Neural cell (in vitro differentiated cells): ENCODE measurements around the gene RAB1B. TPM values are rescaled to one million over a fixed set of nuclear protein-coding genes. Genes with fewer than 3 reads are reported as not detected.
"Not testable (repeated sequence)": the region's sequence is repeated elsewhere in the genome, so short reads cannot be mapped to it uniquely, and the experiment has no call there.

Source experiments
- H2AFZ ChIP-seq: fragments of 200-600, 300-800 bp; sonication (generic), shearing (Covaris generic); 2 replicates; pipeline ENCODE4 v1.6.0; 2014; ENCODE audit warnings: low read depth, mild to moderate bottlenecking, antibody characterized with exemption, low read length, moderate library complexity
- H3F3A ChIP-seq: fragments of 200-600 bp; shearing (Covaris generic); 2 replicates; pipeline ENCODE4 v1.6.1; 2016; ENCODE audit warnings: mild to moderate bottlenecking, moderate library complexity, mixed read lengths, antibody characterized with exemption, low read length; ENCODE audit not compliant: insufficient read depth, poor library complexity, severe bottlenecking
- H3K27ac ChIP-seq: fragments of 200-600, 300-800 bp; sonication (generic), shearing (Covaris generic); 2 replicates; pipeline ENCODE4 v1.5.1; 2014; ENCODE audit warnings: mild to moderate bottlenecking, low read length, moderate library complexity
- H3K27me3 ChIP-seq: fragments of 300-800, 200-600 bp; sonication (generic), shearing (Covaris generic); 2 replicates; pipeline ENCODE4 v1.6.0; 2014; ENCODE audit warnings: mild to moderate bottlenecking, low read depth, low read length, moderate library complexity; ENCODE audit not compliant: insufficient read depth
- H3K36me3 ChIP-seq: fragments of 300-800, 200-600 bp; sonication (generic), shearing (Covaris generic); 2 replicates; pipeline ENCODE4 v1.5.1; 2014; ENCODE audit warnings: mild to moderate bottlenecking, antibody characterized with exemption, low read length, moderate library complexity; ENCODE audit not compliant: insufficient read depth
- H3K4me2 ChIP-seq: fragments of 300-800, 200-600 bp; sonication (generic), shearing (Covaris generic); 2 replicates; pipeline ENCODE4 v1.6.0; 2014; ENCODE audit warnings: mild to moderate bottlenecking, low read length
- H3K4me3 ChIP-seq: fragments of 300-800, 200-600 bp; sonication (generic), shearing (Covaris generic); 2 replicates; pipeline ENCODE4 v1.5.1; 2014; ENCODE audit warnings: mild to moderate bottlenecking, low read length, moderate library complexity
- H3K79me2 ChIP-seq: fragments of 200-600 bp; shearing (Covaris generic); replicated peaks from 2 replicates; pipeline ENCODE4 v1.6.0; 2014; ENCODE audit warnings: mild to moderate bottlenecking, low read length, moderate library complexity; ENCODE audit not compliant: insufficient read depth
- H3K9ac ChIP-seq: fragments of 300-800, 200-600 bp; sonication (generic), shearing (Covaris generic); 2 replicates; pipeline ENCODE4 v1.6.1; 2016; ENCODE audit warnings: mild to moderate bottlenecking, low read length, mixed read lengths
- H3K9me2 ChIP-seq: fragments of 200-600 bp; shearing (Covaris generic); 2 replicates; pipeline ENCODE4 v1.6.1; 2016; ENCODE audit warnings: mild to moderate bottlenecking, low read length, mixed read lengths; ENCODE audit not compliant: insufficient read depth
- H3K9me3 ChIP-seq: fragments of 200-600, 300-800 bp; sonication (generic), shearing (Covaris generic); 2 replicates; pipeline ENCODE4 v1.6.1; 2016; ENCODE audit warnings: mild to moderate bottlenecking, mixed run types, low read length, moderate library complexity, mixed read lengths
- H4K20me1 ChIP-seq: fragments of 200-600 bp; shearing (Covaris generic); 2 replicates; pipeline ENCODE4 v1.6.1; 2016; ENCODE audit warnings: mild to moderate bottlenecking, mixed run types; ENCODE audit not compliant: insufficient read depth
- EP300 ChIP-seq: fragments of 450-650 bp; conservative IDR thresholded peaks from 2 replicates; pipeline ENCODE4 v1.6.1; 2014; ENCODE audit warnings: antibody characterized with exemption, mild to moderate bottlenecking, moderate library complexity; ENCODE audit not compliant: poor library complexity, severe bottlenecking
- EZH2 ChIP-seq: fragments of 200-600, 300-800 bp; shearing (Covaris generic), sonication (generic); IDR thresholded peaks from 2 replicates; pipeline ENCODE4 v1.6.1; 2014; ENCODE audit warnings: antibody characterized with exemption, low read length, borderline replicate concordance, mild to moderate bottlenecking; ENCODE audit not compliant: insufficient read depth, poor library complexity, severe bottlenecking
- MXI1 ChIP-seq: fragments of 450-650 bp; conservative IDR thresholded peaks from 2 replicates; pipeline ENCODE4 v1.6.1; 2014; ENCODE audit warnings: antibody characterized with exemption, mild to moderate bottlenecking; ENCODE audit not compliant: poor library complexity, severe bottlenecking
- POLR2AphosphoS5 ChIP-seq: IDR thresholded peaks from 2 replicates; pipeline ENCODE4 v1.6.1; 2012
- RAD21 ChIP-seq: fragments of 450-650 bp; conservative IDR thresholded peaks from 2 replicates; pipeline ENCODE4 v1.6.1; 2014; ENCODE audit warnings: antibody characterized with exemption, mild to moderate bottlenecking, moderate library complexity
- SMC3 ChIP-seq: fragments of 450-650 bp; conservative IDR thresholded peaks from 2 replicates; pipeline ENCODE4 v1.6.1; 2014; ENCODE audit warnings: antibody characterized with exemption, mild to moderate bottlenecking, moderate library complexity; ENCODE audit not compliant: poor library complexity
- TAF1 ChIP-seq: IDR thresholded peaks from 2 replicates; pipeline ENCODE4 v1.6.1; 2012; ENCODE audit warnings: low read depth
- polyA plus RNA-seq: library from polyadenylated mRNA; depleted of rRNA; stranded (reverse); fragments of >200 nt; gene quantifications from 2 replicates; pipeline ENCODE4 v1.2.3, GENCODE V29; 2014
- TF ChIP-seq, protein P1 (sequence below): IDR thresholded peaks from 2 replicates; pipeline ENCODE4 v1.6.1; 2012; ENCODE audit warnings: borderline replicate concordance
- TF ChIP-seq, protein P2 (sequence below): fragments of 450-650 bp; IDR thresholded peaks from 2 replicates; pipeline ENCODE4 v1.5.1; 2014; ENCODE audit warnings: antibody characterized with exemption, mild to moderate bottlenecking, moderate library complexity; ENCODE audit not compliant: poor library complexity, severe bottlenecking

RAB1B gene
- polyA plus RNA-seq, 1 donor from 2014 or later, result 27.2 TPM

DNA sequence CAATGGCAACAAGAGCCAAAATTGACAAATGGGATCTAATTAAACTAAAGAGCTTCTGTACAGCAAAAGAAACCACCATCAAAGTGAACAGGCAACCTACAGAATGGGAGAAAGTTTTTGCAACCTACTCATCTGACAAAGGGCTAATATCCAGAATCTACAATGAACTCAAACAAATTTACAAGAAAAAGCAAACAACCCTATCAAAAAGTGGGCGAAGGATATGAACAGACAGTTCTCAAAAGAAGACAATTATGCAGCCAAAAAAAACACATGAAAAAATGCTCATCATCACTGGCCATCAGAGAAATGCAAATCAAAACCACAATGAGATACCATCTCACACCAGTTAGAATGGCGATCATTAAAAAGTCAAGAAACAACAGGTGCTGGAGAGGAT, 51.9 kb downstream of the RAB1B start:
- H3K9ac ChIP-seq, H3K4me2 ChIP-seq, H3K27me3 ChIP-seq, H3K27ac ChIP-seq, H3K36me3 ChIP-seq, H3K4me3 ChIP-seq, H3K9me3 ChIP-seq, H3F3A ChIP-seq, H3K9me2 ChIP-seq, H4K20me1 ChIP-seq, H3K79me2 ChIP-seq, H2AFZ ChIP-seq: not testable (repeated sequence)

DNA sequence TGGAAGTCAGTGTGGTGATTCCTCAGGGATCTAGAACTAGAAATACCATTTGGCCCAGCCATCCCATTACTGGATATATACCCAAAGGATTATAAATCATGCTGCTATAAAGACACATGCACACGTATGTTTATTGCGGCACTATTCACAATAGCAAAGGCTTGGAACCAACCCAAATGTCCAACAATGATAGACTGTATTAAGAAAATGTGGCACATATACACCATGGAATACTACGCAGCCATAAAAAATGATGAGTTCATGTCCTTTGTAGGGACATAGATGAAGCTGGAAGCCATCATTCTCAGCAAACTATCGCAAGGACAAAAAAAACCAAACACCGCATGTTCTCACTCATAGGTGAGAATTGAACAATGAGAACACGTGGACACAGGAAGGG, 52.3 kb downstream of the RAB1B start:
- H3F3A ChIP-seq, H3K36me3 ChIP-seq, H3K9me3 ChIP-seq, H3K4me2 ChIP-seq, H4K20me1 ChIP-seq, H2AFZ ChIP-seq, H3K9me2 ChIP-seq, H3K4me3 ChIP-seq, H3K9ac ChIP-seq, H3K27ac ChIP-seq, H3K27me3 ChIP-seq, H3K79me2 ChIP-seq: not testable (repeated sequence)

DNA sequence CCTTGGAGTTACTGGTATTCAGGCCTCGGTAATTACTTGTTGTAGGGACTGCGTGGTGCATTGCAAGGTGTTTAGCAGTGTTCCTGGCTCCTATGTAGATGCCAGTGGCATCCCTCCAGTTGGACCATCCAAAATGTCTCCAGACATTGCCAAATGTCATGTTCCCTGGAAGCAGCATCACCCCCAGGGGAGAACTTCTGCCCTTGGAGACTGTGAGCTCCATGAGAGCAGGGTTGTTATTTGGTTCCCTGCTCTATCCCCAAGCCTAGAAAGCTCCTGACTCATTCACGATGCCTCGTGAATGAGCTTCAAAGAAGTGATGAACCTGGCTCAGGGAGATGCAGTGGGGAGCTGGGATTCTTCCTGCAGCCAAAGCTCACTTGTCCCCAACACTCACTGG, 53.2 kb downstream of the RAB1B start:
- no peaks in the 10 kb centered on the region for H3K36me3 ChIP-seq
- no peaks in the 10 kb centered on the region for H3F3A ChIP-seq
- no peaks in the 10 kb centered on the region for H3K9me2 ChIP-seq
- no peak overlapping the region for H3K9ac ChIP-seq
- no peak overlapping the region for H3K4me3 ChIP-seq
- no peaks in the 10 kb centered on the region for H4K20me1 ChIP-seq
- no peak for TF ChIP-seq POLR2AphosphoS5
- no peaks in the 10 kb centered on the region for H3K9me3 ChIP-seq
- H3K79me2 ChIP-seq, result no peaks in the 10 kb centered on the region
- no peak overlapping the region for H3K4me2 ChIP-seq
- H3K27ac ChIP-seq, result no peak overlapping the region
- H3K27me3 ChIP-seq, result no peaks in the 10 kb centered on the region
- no peak overlapping the region for H2AFZ ChIP-seq

DNA sequence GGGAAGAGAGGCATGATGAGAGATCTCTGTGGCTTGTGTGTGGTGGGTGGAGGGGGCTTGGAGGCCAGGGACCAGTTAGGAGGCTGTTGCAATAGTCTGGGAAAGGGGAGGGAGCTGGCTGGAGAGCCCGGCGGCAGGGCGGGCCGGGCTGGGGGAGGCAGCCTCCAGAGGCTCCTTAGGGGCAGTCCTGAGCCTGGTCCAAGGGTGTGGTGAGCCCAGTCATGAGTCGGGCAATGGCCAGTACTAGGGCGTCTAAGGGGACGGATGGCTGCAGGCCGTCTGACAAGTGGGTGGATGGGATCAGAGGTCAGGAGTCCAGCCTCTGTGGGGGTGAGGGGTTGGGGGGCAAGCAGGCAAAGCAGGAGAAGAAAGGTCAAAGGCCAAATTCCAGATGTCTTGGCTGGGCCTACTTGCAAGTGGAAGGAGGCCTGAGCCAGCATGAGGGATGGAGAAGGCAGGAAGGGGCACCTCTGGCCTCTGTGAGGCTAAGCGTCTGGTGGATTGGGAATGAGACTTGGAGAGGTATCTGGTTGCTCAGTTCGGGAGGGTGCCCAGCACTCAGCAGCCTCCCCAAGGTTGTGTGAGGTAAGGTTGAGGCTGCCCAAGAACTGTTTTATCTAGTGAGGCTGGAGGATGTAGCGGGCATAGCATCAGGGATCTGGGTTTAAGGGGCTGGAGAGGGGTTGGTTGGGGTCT, 54.4 kb downstream of the RAB1B start:
- H2AFZ ChIP-seq, result no peak overlapping the region
- H4K20me1 ChIP-seq, result no peaks in the 10 kb centered on the region
- no peaks in the 10 kb centered on the region for H3K36me3 ChIP-seq
- no peak overlapping the region for H3K4me2 ChIP-seq
- H3K9me2 ChIP-seq, result no peaks in the 10 kb centered on the region
- no peaks in the 10 kb centered on the region for H3F3A ChIP-seq
- TF ChIP-seq, protein P1, sequence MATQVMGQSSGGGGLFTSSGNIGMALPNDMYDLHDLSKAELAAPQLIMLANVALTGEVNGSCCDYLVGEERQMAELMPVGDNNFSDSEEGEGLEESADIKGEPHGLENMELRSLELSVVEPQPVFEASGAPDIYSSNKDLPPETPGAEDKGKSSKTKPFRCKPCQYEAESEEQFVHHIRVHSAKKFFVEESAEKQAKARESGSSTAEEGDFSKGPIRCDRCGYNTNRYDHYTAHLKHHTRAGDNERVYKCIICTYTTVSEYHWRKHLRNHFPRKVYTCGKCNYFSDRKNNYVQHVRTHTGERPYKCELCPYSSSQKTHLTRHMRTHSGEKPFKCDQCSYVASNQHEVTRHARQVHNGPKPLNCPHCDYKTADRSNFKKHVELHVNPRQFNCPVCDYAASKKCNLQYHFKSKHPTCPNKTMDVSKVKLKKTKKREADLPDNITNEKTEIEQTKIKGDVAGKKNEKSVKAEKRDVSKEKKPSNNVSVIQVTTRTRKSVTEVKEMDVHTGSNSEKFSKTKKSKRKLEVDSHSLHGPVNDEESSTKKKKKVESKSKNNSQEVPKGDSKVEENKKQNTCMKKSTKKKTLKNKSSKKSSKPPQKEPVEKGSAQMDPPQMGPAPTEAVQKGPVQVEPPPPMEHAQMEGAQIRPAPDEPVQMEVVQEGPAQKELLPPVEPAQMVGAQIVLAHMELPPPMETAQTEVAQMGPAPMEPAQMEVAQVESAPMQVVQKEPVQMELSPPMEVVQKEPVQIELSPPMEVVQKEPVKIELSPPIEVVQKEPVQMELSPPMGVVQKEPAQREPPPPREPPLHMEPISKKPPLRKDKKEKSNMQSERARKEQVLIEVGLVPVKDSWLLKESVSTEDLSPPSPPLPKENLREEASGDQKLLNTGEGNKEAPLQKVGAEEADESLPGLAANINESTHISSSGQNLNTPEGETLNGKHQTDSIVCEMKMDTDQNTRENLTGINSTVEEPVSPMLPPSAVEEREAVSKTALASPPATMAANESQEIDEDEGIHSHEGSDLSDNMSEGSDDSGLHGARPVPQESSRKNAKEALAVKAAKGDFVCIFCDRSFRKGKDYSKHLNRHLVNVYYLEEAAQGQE, result no peak
- TF ChIP-seq EZH2 (no peak), TAF1 (no peak), EP300 (no peak), POLR2AphosphoS5 (no peak), SMC3 (no peak), RAD21 (no peak), MXI1 (no peak)
- TF ChIP-seq, protein P2, sequence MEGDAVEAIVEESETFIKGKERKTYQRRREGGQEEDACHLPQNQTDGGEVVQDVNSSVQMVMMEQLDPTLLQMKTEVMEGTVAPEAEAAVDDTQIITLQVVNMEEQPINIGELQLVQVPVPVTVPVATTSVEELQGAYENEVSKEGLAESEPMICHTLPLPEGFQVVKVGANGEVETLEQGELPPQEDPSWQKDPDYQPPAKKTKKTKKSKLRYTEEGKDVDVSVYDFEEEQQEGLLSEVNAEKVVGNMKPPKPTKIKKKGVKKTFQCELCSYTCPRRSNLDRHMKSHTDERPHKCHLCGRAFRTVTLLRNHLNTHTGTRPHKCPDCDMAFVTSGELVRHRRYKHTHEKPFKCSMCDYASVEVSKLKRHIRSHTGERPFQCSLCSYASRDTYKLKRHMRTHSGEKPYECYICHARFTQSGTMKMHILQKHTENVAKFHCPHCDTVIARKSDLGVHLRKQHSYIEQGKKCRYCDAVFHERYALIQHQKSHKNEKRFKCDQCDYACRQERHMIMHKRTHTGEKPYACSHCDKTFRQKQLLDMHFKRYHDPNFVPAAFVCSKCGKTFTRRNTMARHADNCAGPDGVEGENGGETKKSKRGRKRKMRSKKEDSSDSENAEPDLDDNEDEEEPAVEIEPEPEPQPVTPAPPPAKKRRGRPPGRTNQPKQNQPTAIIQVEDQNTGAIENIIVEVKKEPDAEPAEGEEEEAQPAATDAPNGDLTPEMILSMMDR, result no peak
- H3K9me3 ChIP-seq, result no peaks in the 10 kb centered on the region
- no peak overlapping the region for H3K4me3 ChIP-seq
- H3K27ac ChIP-seq, result no peak overlapping the region
- no peak overlapping the region for H3K9ac ChIP-seq
- no peaks in the 10 kb centered on the region for H3K27me3 ChIP-seq
- no peaks in the 10 kb centered on the region for H3K79me2 ChIP-seq
